HepG2 (cell line): ENCODE results near the gene COCH. TPM values are rescaled to one million over a fixed set of nuclear protein-coding genes. Genes with fewer than 3 reads are reported as not detected.

Experiments used
- ATAC-seq: fragments of 200-7000 bp; cut with Tn5 transposase; 3 replicates; pipeline ENCODE4 v1.9.1; 2020; ENCODE audit warnings: mild to moderate bottlenecking, moderate library complexity
- BruUV-seq: library from RNA; stranded (reverse); fragments of 400-500 nt; replicated peaks from 2 replicates; lab custom pipeline; 2021; lab: Mats Ljungman, UMichigan
- CTCF ChIA-PET: fragments of 300-600 bp; formaldehyde crosslinking; extraction: SDS; loops from one replicate; lab custom pipeline; 2021; ENCODE audit warnings: low total read pairs, inconsistent platforms, low intra/inter-chr PET ratio; lab: Yijun Ruan, JAX
- POLR2A ChIA-PET: fragments of 350-600 bp; sonication (Branson Sonifier 250); formaldehyde crosslinking; loops from one replicate; lab custom pipeline; 2020; ENCODE audit warnings: antibody characterized with exemption, inconsistent platforms; lab: Yijun Ruan, JAX
- DNase-seq: peaks from one replicate; pipeline ENCODE4 v3.0.0-alpha.2; 2015; ENCODE audit warnings: low spot score
- FAIRE-seq: peaks from 3 replicates; lab custom pipeline; 2011; peaks lifted over from hg19 to GRCh38; lab: Jason Lieb, UNC
- H2AFZ ChIP-seq: one replicate; pipeline ENCODE4 v1.6.1; 2011; ENCODE audit warnings: low read length, inconsistent platforms
- H3K27ac ChIP-seq: fragments of 300-600 bp; 3 replicates; pipeline ENCODE4 v1.8.0; 2011; ENCODE audit warnings: mixed run types, mild to moderate bottlenecking, mixed read lengths, low read length, inconsistent platforms; ENCODE audit not compliant: insufficient read depth; ENCODE audit errors: extremely low read length
- H3K27me3 ChIP-seq, 2 experiments: fragments of 200-600 bp in 1 of 2; 2 replicates in 1 of 2; 3 replicates in 1 of 2; pipeline versions ENCODE4 v1.6.0 to v1.8.0; 2011; ENCODE audit warnings: low read length in 2 of 2, mild to moderate bottlenecking in 2 of 2, moderate library complexity in 2 of 2, inconsistent platforms in 1 of 2; ENCODE audit not compliant: insufficient read depth in 2 of 2, control insufficient read depth in 1 of 2
- H3K36me3 ChIP-seq, 2 experiments: fragments of 200-600 bp in 1 of 2; replicated peaks in 1 of 2; 2 replicates in 1 of 2; 3 replicates in 1 of 2; pipeline versions ENCODE4 v1.5.1 to v1.8.0; 2011; ENCODE audit warnings: low read length in 2 of 2, inconsistent platforms in 1 of 2; ENCODE audit not compliant: insufficient read depth in 2 of 2, control insufficient read depth in 1 of 2
- H3K4me1 ChIP-seq: 2 replicates; pipeline ENCODE4 v1.5.1; 2012; ENCODE audit warnings: low read length, inconsistent platforms; ENCODE audit not compliant: insufficient read depth
- H3K4me2 ChIP-seq: 2 replicates; pipeline ENCODE4 v1.6.0; 2011; ENCODE audit warnings: low read depth, low read length, inconsistent platforms
- H3K4me3 ChIP-seq, 3 experiments: fragments of 200-600 bp in 1 of 3; sonication (generic), shearing (Covaris generic) in 1 of 3; replicated peaks in 1 of 3; 2 replicates each; pipeline ENCODE4 v1.5.1; 2011 to 2016; ENCODE audit warnings: low read length in 3 of 3, inconsistent platforms in 2 of 3, low read depth in 2 of 3, mild to moderate bottlenecking in 2 of 3, control low read depth in 1 of 3, mixed read lengths in 1 of 3; ENCODE audit not compliant: insufficient read depth in 1 of 3
- H3K79me2 ChIP-seq: one replicate; pipeline ENCODE4 v1.6.1; 2011; ENCODE audit warnings: low read length, inconsistent platforms; ENCODE audit not compliant: insufficient read depth
- H3K9ac ChIP-seq: 2 replicates; pipeline ENCODE4 v1.6.0; 2011; ENCODE audit warnings: mild to moderate bottlenecking, low read depth, low read length, inconsistent platforms; ENCODE audit not compliant: insufficient read depth
- H3K9me3 ChIP-seq: 2 replicates; pipeline ENCODE4 v1.5.1; 2012; ENCODE audit warnings: mild to moderate bottlenecking, low read length
- H4K20me1 ChIP-seq: 2 replicates; pipeline ENCODE4 v1.6.0; 2011; ENCODE audit warnings: inconsistent platforms, mild to moderate bottlenecking, low read length, moderate library complexity; ENCODE audit not compliant: insufficient read depth
- DZIP1 ChIP-seq: sonication (generic); formaldehyde crosslinking; IDR thresholded peaks from 2 replicates; pipeline ENCODE4 v1.5.0; 2020; ENCODE audit warnings: mild to moderate bottlenecking, missing genetic modification reagents
- GABPA ChIP-seq, 2 experiments: IDR thresholded peaks; 2 replicates each; pipeline ENCODE4 v1.6.1; 2011 to 2016; ENCODE audit warnings: low read depth in 2 of 2, low read length in 1 of 2, missing biosample characterization in 1 of 2, missing genetic modification characterization in 1 of 2
- KLF16 ChIP-seq, 2 experiments: sonication (generic) in 1 of 2; formaldehyde crosslinking in 1 of 2; IDR thresholded peaks; 2 replicates each; pipeline versions ENCODE4 v1.6.1 to v1.8.0; 2016 to 2023; ENCODE audit warnings: missing genetic modification reagents in 2 of 2, missing compliant biosample characterization in 1 of 2
- NAIF1 ChIP-seq: sonication (generic); formaldehyde crosslinking; IDR thresholded peaks from 2 replicates; pipeline ENCODE4 v1.5.0; 2020; ENCODE audit warnings: mild to moderate bottlenecking, missing genetic modification reagents, borderline replicate concordance
- NR2F2 ChIP-seq: IDR thresholded peaks from 2 replicates; pipeline ENCODE4 v1.6.1; 2012; ENCODE audit warnings: low read depth, inconsistent platforms, borderline replicate concordance
- POLR2AphosphoS2 ChIP-seq: IDR thresholded peaks from 2 replicates; pipeline ENCODE4 v1.6.1; 2011; ENCODE audit warnings: low read depth, low read length, improper control_type of control experiment
- POLR2AphosphoS5 ChIP-seq: IDR thresholded peaks from 2 replicates; pipeline ENCODE4 v1.6.1; 2012; ENCODE audit warnings: low read depth, low read length
- POLR2G ChIP-seq: fragments of 200-400 bp; formaldehyde crosslinking; IDR thresholded peaks from 2 replicates; pipeline ENCODE4 v1.6.1; 2018; ENCODE audit warnings: mild to moderate bottlenecking, low read depth, low read length, moderate library complexity
- RBM22 ChIP-seq: fragments of 200-400 bp; formaldehyde crosslinking; optimal IDR thresholded peaks from 2 replicates; pipeline ENCODE3; 2017; ENCODE audit warnings: mild to moderate bottlenecking, low read length, moderate library complexity
- SMAD1 ChIP-seq: sonication (generic); formaldehyde crosslinking; IDR thresholded peaks from 2 replicates; pipeline ENCODE4 v1.4.0; 2020; ENCODE audit warnings: missing genetic modification reagents, low read depth, mild to moderate bottlenecking, borderline replicate concordance
- SPEN ChIP-seq: sonication (generic); formaldehyde crosslinking; IDR thresholded peaks from 2 replicates; pipeline ENCODE4 v1.5.1; 2020; ENCODE audit warnings: low read depth, mild to moderate bottlenecking, missing genetic modification reagents
- WGBS: methylation state at CpG from one replicate; pipeline ENCODE4 v1.1.6; 2017; ENCODE audit warnings: low lambda C conversion rate; 5-methylcytosine and 5-hydroxymethylcytosine counted together
- in situ Hi-C: cut with HindIII; loops from 2 replicates; pipeline ENCODE4 v1.10.0; 2017; ENCODE audit warnings: low pct_unique_long_range_greater_than_20kb; ENCODE audit not compliant: extremely low pct_ligation_motif_present
- intact Hi-C: fragments of 100-400 bp; cut with micrococcal nuclease; formaldehyde crosslinking; loops from one replicate; pipeline ENCODE4 v1.10.0; 2022; ENCODE audit not compliant: unreplicated experiment
- polyA plus RNA-seq, 8 experiments: library from polyadenylated mRNA; depleted of rRNA in 3 of 8; stranded (reverse) in 7 of 8; unstranded in 1 of 8; fragments of >200 nt; fragmentation: Illumina TruSeq in 4 of 8; extraction: Trizol in 4 of 8; gene quantifications; 2 replicates each; pipeline versions ENCODE4 v1.2.1 to v1.2.3, GENCODE V29; 2011 to 2016; ENCODE audit warnings: low read depth in 4 of 8, missing spikeins in 1 of 8, mixed read lengths in 1 of 8; ENCODE audit not compliant: insufficient read depth in 1 of 8
- total RNA-seq, 5 experiments: library from RNA; depleted of rRNA; stranded (reverse); fragments of >200 nt; fragmentation: Illumina TruSeq; extraction: Trizol; gene quantifications; 2 replicates each; pipeline ENCODE4 v1.2.3, GENCODE V29; 2016; ENCODE audit warnings: low read depth in 1 of 5

Gene COCH
- total and polyA plus RNA-seq, 2 of the 13 experiments (the other 11 are each of a cell fraction or from before 2014, with no cell fraction given): 78.2 to 79.3 TPM

- TF ChIP-seq NR2F2: no peak
- no peak for TF ChIP-seq SMAD1 (CRISPR knock-in tag)
Observed at GRCh38 chr14:30883508-30884294, 9.3 kb downstream of the COCH start (continued).

DNA sequence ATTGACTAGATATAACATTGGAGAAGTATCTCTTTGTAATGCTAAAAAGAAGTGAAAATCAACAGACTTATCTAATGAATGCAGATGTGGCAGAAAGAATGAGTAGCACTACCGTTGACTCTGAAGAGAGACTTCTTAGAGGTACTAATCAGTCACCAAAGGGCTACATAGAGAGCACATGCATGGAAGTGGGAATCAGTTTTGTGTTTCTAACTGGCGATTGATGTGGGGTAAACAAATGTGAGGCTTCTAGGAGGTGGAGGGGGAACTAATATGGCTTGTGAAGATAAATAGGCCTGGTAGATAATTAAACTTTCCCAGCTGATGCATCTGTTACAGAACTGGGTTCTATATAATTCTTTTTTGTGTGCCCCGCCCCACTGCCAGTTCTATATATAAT lies 10.5 kb downstream of the COCH start:
- peaks cover 0 to 2% of the 10 kb centered on the region in 2 experiments; a peak in 1 of 5 replicates for H3K36me3 ChIP-seq
- in situ Hi-C loops: no loop called here
- intact Hi-C loops: no loop called here
- H4K20me1 ChIP-seq: no peaks in the 10 kb centered on the region
- DNase-seq (no peak), ATAC-seq (no peak), FAIRE-seq (no peak)
- 97% methylated on average over 3 of the region's 3 CpGs for WGBS
- no peak overlapping the region for H3K27ac ChIP-seq
- TF ChIP-seq RBM22 (peak; percentile 75), NAIF1 (CRISPR knock-in tag) (no peak), POLR2AphosphoS2 (peak; percentile 35; the same call in 1 of the 2 replicates), DZIP1 (CRISPR knock-in tag) (no peak), KLF16 (CRISPR knock-in tag; IDR thresholded peaks at IDR 0.05) (no peak), POLR2G (peak; percentile 56), GABPA (IDR thresholded peaks at IDR 0.05; ENCODE audit: low read depth, low read length) (no peak), GABPA (CRISPR knock-in tag; IDR thresholded peaks at IDR 0.05; ENCODE audit: low read depth) (no peak), POLR2AphosphoS5 (0 out of 2 replicates have a peak, but pooled peaks have one; percentile 25), SPEN (CRISPR knock-in tag) (no peak)
- H3K27me3 ChIP-seq: no peaks in the 10 kb centered on the region
- H3K4me1 ChIP-seq: peaks cover 22% of the 10 kb centered on the region
- no peaks in the 10 kb centered on the region for H3K79me2 ChIP-seq
- BruUV-seq: no TSS peak
- H3K4me2 ChIP-seq: no peak overlapping the region
- no peaks in the 10 kb centered on the region for H3K9me3 ChIP-seq
- H3K4me3 ChIP-seq: no peak overlapping the region
- no peak overlapping the region for H3K9ac ChIP-seq
- no peak overlapping the region for H2AFZ ChIP-seq
- ChIA-PET POLR2A (no interaction called here), CTCF (no interaction called here)
